ENCODE data around the gene ALDH1A3. TPM values are rescaled to one million over a fixed set of nuclear protein-coding genes. Genes with fewer than 3 reads are reported as not detected.

The ALDH1A3 gene
- total and polyA plus RNA-seq, 2 of the 4 experiments (the other 2 are of a cell fraction), result 3.1 to 5.0 TPM

- Histone ChIP-seq H3K9me3 (ENCODE audit: control insufficient read depth, insufficient read depth, low read length) (no peaks in the 10 kb centered on the region), H3K4me2 (ENCODE audit: low read depth, low read length) (no peak overlapping the region), H3K4me1 (ENCODE audit: control insufficient read depth, insufficient read depth, low read length) (peaks cover 2% of the 10 kb centered on the region; the same call in 1 of the 2 replicates), H3K4ac (ENCODE audit: low read depth, low read length) (no peak overlapping the region), H3K14ac (replicated peaks; ENCODE audit: low read depth, low read length) (no peak overlapping the region), H2AK5ac (ENCODE audit: low read depth, low read length) (no peak overlapping the region), H2AFZ (replicated peaks; ENCODE audit: low read length, poor library complexity) (no peak overlapping the region), H4K91ac (ENCODE audit: insufficient read depth, low read depth, low read length) (no peak overlapping the region), H3K27me3 (ENCODE audit: control insufficient read depth, insufficient read depth, low read length) (no peaks in the 10 kb centered on the region), H3K56ac (ENCODE audit: extremely low read depth, insufficient read depth, low read length) (no peak overlapping the region), H2BK120ac (ENCODE audit: low read depth, low read length) (no peak overlapping the region), H4K8ac (ENCODE audit: low read depth in 2 of 2, low read length in 2 of 2) (no peak overlapping the region), H3K4me3 (ENCODE audit: insufficient read depth, low read depth, low read length) (no peak overlapping the region), H3K36me3 (ENCODE audit: control insufficient read depth, insufficient read depth, low read length) (peaks cover 3% of the 10 kb centered on the region), H2BK15ac (ENCODE audit: low read depth, low read length) (no peak overlapping the region), H4K5ac (ENCODE audit: low read depth, low read length) (no peak overlapping the region), H2AK9ac (replicated peaks; ENCODE audit: low read depth, low read length, poor library complexity) (no peak overlapping the region), H3K27ac (ENCODE audit: insufficient read depth, low read length) (no peak overlapping the region), H4K20me1 (ENCODE audit: insufficient read depth, low read length) (no peaks in the 10 kb centered on the region), H3K79me1 (ENCODE audit: low read depth in 1 of 2, low read length in 2 of 2) (no peaks in the 10 kb centered on the region; a peak in 1 of 4 replicates), H3K9ac (ENCODE audit: low read depth, low read length) (no peak overlapping the region), H3K18ac (ENCODE audit: low read depth, low read length) (no peak overlapping the region), H2BK5ac (ENCODE audit: low read depth, low read length, poor library complexity, severe bottlenecking) (no peak overlapping the region), H2BK20ac (ENCODE audit: low read depth, low read length) (no peak overlapping the region), H3K9me1 (ENCODE audit: insufficient read depth, low read length) (peaks cover 4% of the 10 kb centered on the region; the same call in 1 of the 2 replicates), H3K23ac (ENCODE audit: low read depth, low read length) (no peak overlapping the region)
- 66% methylated on average over 5 of the region's 15 CpGs; no CpG with 5 or more reads in 1 of the 2 experiments for WGBS, 2 experiments (ENCODE audit: extremely low coverage in 2 of 2, insufficient read length in 1 of 2)
- ATAC-seq (ENCODE audit: low read depth) (no peak), DNase-seq (no peak)
- ChIA-PET CTCF (no interaction called here), POLR2A (ENCODE audit: unreplicated experiment) (no interaction called here)
- in situ Hi-C loops (cut with MboI; ENCODE audit: low sequenced_read_pairs), result no loop called here
- BruUV-seq (replicated peaks), result no TSS peak
- dilution Hi-C loops (cut with HindIII; ENCODE audit: low sequenced_read_pairs, unreplicated experiment), result no loop called here
- TF ChIP-seq CTCF (conservative IDR thresholded peaks at IDR 0.05; ENCODE audit: low read depth, low read length) (no peak), POLR2A (IDR thresholded peaks at IDR 0.05; ENCODE audit: low read depth, low read length) (no peak), USF2 (IDR thresholded peaks at IDR 0.05; ENCODE audit: low read depth, low read length) (no peak), MXI1 (IDR thresholded peaks at IDR 0.05; ENCODE audit: borderline replicate concordance, low read depth, low read length) (no peak), BHLHE40 (IDR thresholded peaks at IDR 0.05; ENCODE audit: low read depth, low read length) (no peak), CEBPB (IDR thresholded peaks at IDR 0.05; ENCODE audit: low read depth, low read length) (no peak), MAZ (IDR thresholded peaks at IDR 0.05; ENCODE audit: borderline replicate concordance, low read depth, low read length) (no peak), RFX5 (IDR thresholded peaks at IDR 0.05; ENCODE audit: low read depth, low read length) (no peak), SMC3 (IDR thresholded peaks at IDR 0.05; ENCODE audit: low read depth, low read length) (no peak), MAFK (IDR thresholded peaks at IDR 0.05; ENCODE audit: low read depth, low read length) (no peak), NFE2L2 (IDR thresholded peaks at IDR 0.05; ENCODE audit: low read depth, low read length) (no peak), ELK1 (IDR thresholded peaks at IDR 0.05; ENCODE audit: borderline replicate concordance, low read depth, low read length) (no peak), RAD21 (IDR thresholded peaks at IDR 0.05; ENCODE audit: low read length) (no peak), CHD1 (IDR thresholded peaks at IDR 0.05; ENCODE audit: low read depth, low read length) (no peak), FOS (IDR thresholded peaks at IDR 0.05; ENCODE audit: low read depth, low read length) (no peak), RCOR1 (IDR thresholded peaks at IDR 0.05; ENCODE audit: insufficient replicate concordance, low read length) (no peak)
- intact Hi-C loops (cut with micrococcal nuclease), result no loop called here
Observed at GRCh38 chr15:100931143-100931890, 51.7 kb downstream of the ALDH1A3 start.

All from IMR-90 (cell line).